ENCODE results near the gene SNX7.

DNA sequence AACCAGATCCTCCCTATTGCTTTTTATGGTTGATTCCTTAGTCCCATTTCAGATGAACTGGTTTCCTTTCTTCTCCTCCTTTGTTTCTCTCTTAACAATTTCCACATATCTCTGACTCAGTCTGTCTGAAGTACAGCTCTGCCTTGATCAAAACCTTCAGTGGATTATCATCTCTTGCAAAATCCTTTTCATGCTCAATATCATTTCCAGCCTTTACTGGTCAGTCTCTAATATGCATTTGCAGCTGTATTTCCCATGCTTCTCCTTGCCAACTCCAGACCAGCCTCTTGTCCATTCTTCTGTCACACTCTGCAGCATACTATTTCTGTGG, 72.2 kb downstream of the SNX7 start:
- no peak for TF ChIP-seq CTCF (IDR thresholded peaks at IDR 0.05; ENCODE audit: insufficient read depth, low read depth, low read length)
- TF ChIP-seq EZH2 (IDR thresholded peaks at IDR 0.05; ENCODE audit: insufficient read depth, low read length): no peak
